NCI-H460 (cell line): Measurements from ENCODE around the gene SIPA1. TPM values are rescaled to one million over a fixed set of nuclear protein-coding genes. Genes with fewer than 3 reads are reported as not detected.
A peak's percentile ranks its signal among the peaks of the same experiment; 100 is the strongest.

Source experiments
- DNase-seq: peaks from one replicate; pipeline ENCODE4 v3.0.0-alpha.2; 2016; ENCODE audit warnings: low read depth; ENCODE audit errors: extremely low read depth
- polyA plus RNA-seq: library from polyadenylated mRNA; depleted of rRNA; stranded (reverse); fragments of >200 nt; gene quantifications from 2 replicates; pipeline ENCODE4 v1.2.3, GENCODE V29; 2014; cell fraction: nucleus; rRNA removed
- total RNA-seq: library from RNA; depleted of rRNA; stranded (reverse); fragments of >200 nt; shearing (Covaris generic); gene quantifications from 2 replicates; pipeline ENCODE4 v1.2.3, GENCODE V29; 2014; rRNA removed

SIPA1 gene
- 6.0 and 9.5 TPM in 2 replicates for total RNA-seq
- polyA plus RNA-seq, result 16.7 and 19.0 TPM in 2 replicates

- DNase-seq, result peak; percentile 69
These were observed at the start of gene SIPA1 for GRCh38 chr11:65637794-65638419. SIPA1 (plus strand) TSS chr11:65638101; CDS start chr11:65640922, 2,821 bp downstream.

- peak; percentile 47 for DNase-seq
These were observed 49.5 kb upstream of the SIPA1 start for GRCh38 chr11:65588199-65589054.

GRCh38 chr11:65589444-65590239 lies 48.3 kb upstream of the SIPA1 start:
- no peak for DNase-seq

- DNase-seq, result no peak
These were observed 47.6 kb upstream of the SIPA1 start for GRCh38 chr11:65590240-65590738.

GRCh38 chr11:65591939-65592857 lies 45.7 kb upstream of the SIPA1 start:
- no peak for DNase-seq

GRCh38 chr11:65592858-65593517 lies 44.9 kb upstream of the SIPA1 start:
- no peak for DNase-seq

GRCh38 chr11:65593518-65594414 lies 44.1 kb upstream of the SIPA1 start:
- DNase-seq, result no peak

- DNase-seq, result no peak
These were observed 42.8 kb upstream of the SIPA1 start for GRCh38 chr11:65595131-65595530.

GRCh38 chr11:65595543-65596281 lies 42.2 kb upstream of the SIPA1 start, which contains the start of gene KCNK7:
KCNK7 (minus strand) TSS chr11:65595800; CDS start chr11:65595772, 28 bp downstream.
- DNase-seq, result no peak

GRCh38 chr11:65596520-65596919 lies 41.4 kb upstream of the SIPA1 start:
- DNase-seq, result no peak

GRCh38 chr11:65598258-65598699 lies 39.6 kb upstream of the SIPA1 start:
- DNase-seq, result no peak

- no peak for DNase-seq
These were observed 38.5 kb upstream of the SIPA1 start for GRCh38 chr11:65599216-65599954.

GRCh38 chr11:65599955-65600246 lies 38.0 kb upstream of the SIPA1 start:
- no peak for DNase-seq

- DNase-seq, result no peak
These were observed 33.6 kb upstream of the SIPA1 start for GRCh38 chr11:65604258-65604657.

GRCh38 chr11:65606876-65607613 lies 30.9 kb upstream of the SIPA1 start:
- DNase-seq, result peak; percentile 49
